ENCODE data around the gene PANK1. TPM values are rescaled to one million over a fixed set of nuclear protein-coding genes. Genes with fewer than 3 reads are reported as not detected.

PANK1 gene
- total RNA-seq, 1 experiment from 2014 or later: 24.9 TPM

DNA sequence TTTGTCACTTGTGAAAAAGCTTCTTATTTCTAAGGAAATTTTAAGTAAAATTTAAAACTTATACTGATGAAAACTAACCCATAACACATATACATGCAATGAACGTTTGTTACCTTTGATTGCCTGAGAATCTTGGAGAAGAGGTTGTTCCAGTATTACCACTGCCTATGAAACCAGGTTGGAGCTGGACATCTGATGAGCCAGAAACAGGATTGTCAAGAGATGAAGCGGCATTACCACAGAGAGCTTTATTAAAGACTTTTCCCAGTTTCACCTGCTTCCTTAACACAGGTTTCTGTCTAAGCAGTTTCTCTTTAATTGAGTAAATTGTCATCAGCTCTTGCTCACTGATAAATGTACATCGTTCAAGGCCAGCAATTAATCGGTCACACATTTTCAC lies 47.4 kb upstream of the PANK1 start (continued):
- TF ChIP-seq, protein P1, sequence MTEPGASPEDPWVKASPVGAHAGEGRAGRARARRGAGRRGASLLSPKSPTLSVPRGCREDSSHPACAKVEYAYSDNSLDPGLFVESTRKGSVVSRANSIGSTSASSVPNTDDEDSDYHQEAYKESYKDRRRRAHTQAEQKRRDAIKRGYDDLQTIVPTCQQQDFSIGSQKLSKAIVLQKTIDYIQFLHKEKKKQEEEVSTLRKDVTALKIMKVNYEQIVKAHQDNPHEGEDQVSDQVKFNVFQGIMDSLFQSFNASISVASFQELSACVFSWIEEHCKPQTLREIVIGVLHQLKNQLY (CRISPR knock-in tag; IDR thresholded peaks at IDR 0.05): no peak
- TF ChIP-seq, protein P2, sequence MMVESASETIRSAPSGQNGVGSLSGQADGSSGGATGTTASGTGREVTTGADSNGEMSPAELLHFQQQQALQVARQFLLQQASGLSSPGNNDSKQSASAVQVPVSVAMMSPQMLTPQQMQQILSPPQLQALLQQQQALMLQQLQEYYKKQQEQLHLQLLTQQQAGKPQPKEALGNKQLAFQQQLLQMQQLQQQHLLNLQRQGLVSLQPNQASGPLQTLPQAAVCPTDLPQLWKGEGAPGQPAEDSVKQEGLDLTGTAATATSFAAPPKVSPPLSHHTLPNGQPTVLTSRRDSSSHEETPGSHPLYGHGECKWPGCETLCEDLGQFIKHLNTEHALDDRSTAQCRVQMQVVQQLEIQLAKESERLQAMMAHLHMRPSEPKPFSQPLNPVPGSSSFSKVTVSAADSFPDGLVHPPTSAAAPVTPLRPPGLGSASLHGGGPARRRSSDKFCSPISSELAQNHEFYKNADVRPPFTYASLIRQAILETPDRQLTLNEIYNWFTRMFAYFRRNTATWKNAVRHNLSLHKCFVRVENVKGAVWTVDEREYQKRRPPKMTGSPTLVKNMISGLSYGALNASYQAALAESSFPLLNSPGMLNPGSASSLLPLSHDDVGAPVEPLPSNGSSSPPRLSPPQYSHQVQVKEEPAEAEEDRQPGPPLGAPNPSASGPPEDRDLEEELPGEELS (CRISPR knock-in tag; IDR thresholded peaks at IDR 0.05): no peak
- no peak for TF ChIP-seq TP53 (CRISPR knock-in tag; IDR thresholded peaks at IDR 0.05)
- no peak for TF ChIP-seq ZNF317 (CRISPR knock-in tag; IDR thresholded peaks at IDR 0.05; ENCODE audit: borderline replicate concordance, low read depth)
- TF ChIP-seq, protein P3, sequence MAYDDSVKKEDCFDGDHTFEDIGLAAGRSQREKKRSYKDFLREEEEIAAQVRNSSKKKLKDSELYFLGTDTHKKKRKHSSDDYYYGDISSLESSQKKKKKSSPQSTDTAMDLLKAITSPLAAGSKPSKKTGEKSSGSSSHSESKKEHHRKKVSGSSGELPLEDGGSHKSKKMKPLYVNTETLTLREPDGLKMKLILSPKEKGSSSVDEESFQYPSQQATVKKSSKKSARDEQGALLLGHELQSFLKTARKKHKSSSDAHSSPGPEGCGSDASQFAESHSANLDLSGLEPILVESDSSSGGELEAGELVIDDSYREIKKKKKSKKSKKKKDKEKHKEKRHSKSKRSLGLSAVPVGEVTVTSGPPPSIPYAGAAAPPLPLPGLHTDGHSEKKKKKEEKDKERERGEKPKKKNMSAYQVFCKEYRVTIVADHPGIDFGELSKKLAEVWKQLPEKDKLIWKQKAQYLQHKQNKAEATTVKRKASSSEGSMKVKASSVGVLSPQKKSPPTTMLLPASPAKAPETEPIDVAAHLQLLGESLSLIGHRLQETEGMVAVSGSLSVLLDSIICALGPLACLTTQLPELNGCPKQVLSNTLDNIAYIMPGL (CRISPR knock-in tag; IDR thresholded peaks at IDR 0.05): no peak
- TF ChIP-seq NR3C1 (CRISPR knock-in tag; conservative IDR thresholded peaks at IDR 0.05; ENCODE audit: low read depth): no peak
- TF ChIP-seq TCF7 (CRISPR knock-in tag; IDR thresholded peaks at IDR 0.05; ENCODE audit: low read depth): no peak
- no peak for TF ChIP-seq CREB1 (CRISPR knock-in tag; IDR thresholded peaks at IDR 0.05)

DNA sequence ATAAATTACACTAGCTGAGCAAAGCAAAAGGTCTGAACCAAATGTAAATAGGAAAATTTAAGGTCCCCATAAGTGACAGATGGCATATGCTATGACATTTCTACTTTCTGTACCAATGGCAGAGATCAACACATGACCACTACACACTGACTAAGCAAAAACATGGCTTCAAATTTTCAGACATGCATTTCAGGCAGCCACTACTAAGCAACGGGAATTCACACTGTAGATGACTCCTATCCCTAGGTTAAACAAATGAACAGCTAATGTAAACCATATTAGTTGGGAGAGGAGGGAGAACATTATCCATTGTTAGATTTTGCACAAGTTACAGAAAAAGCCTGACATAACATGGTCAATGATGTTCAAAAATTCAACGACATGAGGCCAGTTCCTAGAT lies 45.0 kb upstream of the PANK1 start:
- Mint-ChIP-seq H3K27me3 (ENCODE audit: low read depth) (no peaks in the 10 kb centered on the region; the same call in 1 of the 2 replicates), H3K4me1 (peaks cover 14% of the 10 kb centered on the region; the same call in 1 of the 2 replicates), H3K27ac (no peak overlapping the region), H3K9me3 (peaks cover under 1% of the 10 kb centered on the region; the same call in 1 of the 2 replicates), H3K4me3 (no peak overlapping the region), H3K36me3 (peaks cover 4% of the 10 kb centered on the region)
- ATAC-seq: no peak
- DNase-seq (ENCODE audit: low spot score): no peak
- ChIA-PET POLR2A (interaction anchor here (1.5 kb wide), 1 partner anchor 11 kb away, joined by 3 read pairs; the partner anchor contains the start of gene KIF20B), CTCF (no interaction called here)
- TF ChIP-seq TEAD1 (CRISPR knock-in tag; IDR thresholded peaks at IDR 0.05) (no peak), HMGA2 (CRISPR knock-in tag; IDR thresholded peaks at IDR 0.05) (no peak), TP53 (CRISPR knock-in tag; IDR thresholded peaks at IDR 0.05) (no peak), SP1 (CRISPR knock-in tag; conservative IDR thresholded peaks at IDR 0.05) (no peak), NFATC4 (CRISPR knock-in tag; IDR thresholded peaks at IDR 0.05) (no peak), FOXJ3 (CRISPR knock-in tag; IDR thresholded peaks at IDR 0.05; ENCODE audit: borderline replicate concordance) (no peak), ELF4 (CRISPR knock-in tag; IDR thresholded peaks at IDR 0.05; ENCODE audit: low read depth) (no peak)
- TF ChIP-seq, protein P4, sequence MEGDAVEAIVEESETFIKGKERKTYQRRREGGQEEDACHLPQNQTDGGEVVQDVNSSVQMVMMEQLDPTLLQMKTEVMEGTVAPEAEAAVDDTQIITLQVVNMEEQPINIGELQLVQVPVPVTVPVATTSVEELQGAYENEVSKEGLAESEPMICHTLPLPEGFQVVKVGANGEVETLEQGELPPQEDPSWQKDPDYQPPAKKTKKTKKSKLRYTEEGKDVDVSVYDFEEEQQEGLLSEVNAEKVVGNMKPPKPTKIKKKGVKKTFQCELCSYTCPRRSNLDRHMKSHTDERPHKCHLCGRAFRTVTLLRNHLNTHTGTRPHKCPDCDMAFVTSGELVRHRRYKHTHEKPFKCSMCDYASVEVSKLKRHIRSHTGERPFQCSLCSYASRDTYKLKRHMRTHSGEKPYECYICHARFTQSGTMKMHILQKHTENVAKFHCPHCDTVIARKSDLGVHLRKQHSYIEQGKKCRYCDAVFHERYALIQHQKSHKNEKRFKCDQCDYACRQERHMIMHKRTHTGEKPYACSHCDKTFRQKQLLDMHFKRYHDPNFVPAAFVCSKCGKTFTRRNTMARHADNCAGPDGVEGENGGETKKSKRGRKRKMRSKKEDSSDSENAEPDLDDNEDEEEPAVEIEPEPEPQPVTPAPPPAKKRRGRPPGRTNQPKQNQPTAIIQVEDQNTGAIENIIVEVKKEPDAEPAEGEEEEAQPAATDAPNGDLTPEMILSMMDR (IDR thresholded peaks at IDR 0.05): no peak
- TF ChIP-seq, protein P5, sequence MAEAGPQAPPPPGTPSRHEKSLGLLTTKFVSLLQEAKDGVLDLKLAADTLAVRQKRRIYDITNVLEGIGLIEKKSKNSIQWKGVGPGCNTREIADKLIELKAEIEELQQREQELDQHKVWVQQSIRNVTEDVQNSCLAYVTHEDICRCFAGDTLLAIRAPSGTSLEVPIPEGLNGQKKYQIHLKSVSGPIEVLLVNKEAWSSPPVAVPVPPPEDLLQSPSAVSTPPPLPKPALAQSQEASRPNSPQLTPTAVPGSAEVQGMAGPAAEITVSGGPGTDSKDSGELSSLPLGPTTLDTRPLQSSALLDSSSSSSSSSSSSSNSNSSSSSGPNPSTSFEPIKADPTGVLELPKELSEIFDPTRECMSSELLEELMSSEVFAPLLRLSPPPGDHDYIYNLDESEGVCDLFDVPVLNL (CRISPR knock-in tag; IDR thresholded peaks at IDR 0.05; ENCODE audit: borderline replicate concordance, low read depth): no peak
- TF ChIP-seq, protein P1 (CRISPR knock-in tag; IDR thresholded peaks at IDR 0.05): no peak
- TF ChIP-seq, protein P6, sequence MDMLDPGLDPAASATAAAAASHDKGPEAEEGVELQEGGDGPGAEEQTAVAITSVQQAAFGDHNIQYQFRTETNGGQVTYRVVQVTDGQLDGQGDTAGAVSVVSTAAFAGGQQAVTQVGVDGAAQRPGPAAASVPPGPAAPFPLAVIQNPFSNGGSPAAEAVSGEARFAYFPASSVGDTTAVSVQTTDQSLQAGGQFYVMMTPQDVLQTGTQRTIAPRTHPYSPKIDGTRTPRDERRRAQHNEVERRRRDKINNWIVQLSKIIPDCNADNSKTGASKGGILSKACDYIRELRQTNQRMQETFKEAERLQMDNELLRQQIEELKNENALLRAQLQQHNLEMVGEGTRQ (CRISPR knock-in tag; IDR thresholded peaks at IDR 0.05): no peak
